WTC11 (cell line): ENCODE measurements around the gene PIK3C2B. TPM values are rescaled to one million over a fixed set of nuclear protein-coding genes. Genes with fewer than 3 reads are reported as not detected.

Source experiments
- ATAC-seq: fragments of 200-7000 bp; cut with Tn5 transposase; 2 replicates; pipeline ENCODE4 v1.10.0; 2021; ENCODE audit warnings: mild to moderate bottlenecking, moderate library complexity
- CTCF ChIA-PET: fragments of 300-600 bp; sonication (Branson Sonifier 250); formaldehyde crosslinking; loops from one replicate; lab custom pipeline; 2021; ENCODE audit warnings: antibody characterized with exemption; lab: Charles Lee
- POLR2A ChIA-PET: fragments of 350-600 bp; sonication (Branson Sonifier 250); formaldehyde crosslinking; loops from one replicate; lab custom pipeline; 2021; ENCODE audit warnings: antibody characterized with exemption; lab: Charles Lee
- DNase-seq: peaks from one replicate; pipeline ENCODE4 v3.0.0; 2021; ENCODE audit warnings: low spot score
- H3K27ac Mint-ChIP-seq: 2 replicates; pipeline ENCODE4 v1.8.0; 2021; ENCODE audit warnings: mixed read lengths
- H3K27me3 Mint-ChIP-seq: 2 replicates; pipeline ENCODE4 v1.8.0; 2021; ENCODE audit warnings: low read depth, mild to moderate bottlenecking, moderate library complexity, mixed read lengths
- H3K36me3 Mint-ChIP-seq: 2 replicates; pipeline ENCODE4 v1.8.0; 2021; ENCODE audit warnings: mixed read lengths
- H3K4me1 Mint-ChIP-seq: 2 replicates; pipeline ENCODE4 v1.8.0; 2022; ENCODE audit warnings: mixed read lengths
- H3K4me3 Mint-ChIP-seq: 2 replicates; pipeline ENCODE4 v1.8.0; 2021; ENCODE audit warnings: mild to moderate bottlenecking, moderate library complexity, mixed read lengths
- H3K9me3 Mint-ChIP-seq: 2 replicates; pipeline ENCODE4 v1.8.0; 2021; ENCODE audit warnings: mixed read lengths
- CREB1 ChIP-seq: sonication (generic); formaldehyde crosslinking; IDR thresholded peaks from 2 replicates; pipeline ENCODE4 v1.8.0; 2023; ENCODE audit warnings: mild to moderate bottlenecking, missing genetic modification reagents
- CREM ChIP-seq: sonication (generic); formaldehyde crosslinking; IDR thresholded peaks from 2 replicates; pipeline ENCODE4 v1.8.1; 2022; ENCODE audit warnings: mild to moderate bottlenecking, missing genetic modification reagents, moderate library complexity
- ELF4 ChIP-seq: sonication (generic); formaldehyde crosslinking; IDR thresholded peaks from 2 replicates; pipeline ENCODE4 v1.8.1; 2022; ENCODE audit warnings: low read depth, mild to moderate bottlenecking, moderate library complexity, missing genetic modification reagents
- EMX1 ChIP-seq: fragments of 250-450 bp; sonication (Bioruptor Pico); IDR thresholded peaks from 2 replicates; pipeline ENCODE4 v1.8.0; 2021; ENCODE audit warnings: mild to moderate bottlenecking
- MYBL2 ChIP-seq: sonication (generic); formaldehyde crosslinking; IDR thresholded peaks from 2 replicates; pipeline ENCODE4 v1.8.1; 2023; ENCODE audit warnings: mild to moderate bottlenecking, moderate library complexity, missing genetic modification reagents
- NR2C2 ChIP-seq: sonication (generic); formaldehyde crosslinking; IDR thresholded peaks from 2 replicates; pipeline ENCODE4 v1.8.0; 2022; ENCODE audit warnings: mild to moderate bottlenecking, missing genetic modification reagents
- NR3C1 ChIP-seq: sonication (generic); formaldehyde crosslinking; conservative IDR thresholded peaks from 2 replicates; pipeline ENCODE4 v1.8.1; 2023; ENCODE audit warnings: low read depth, mild to moderate bottlenecking, missing genetic modification reagents
- PRRX2 ChIP-seq: fragments of 250-450 bp; sonication (Bioruptor Pico); IDR thresholded peaks from 2 replicates; pipeline ENCODE4 v1.8.0; 2021; ENCODE audit warnings: mild to moderate bottlenecking
- SOX15 ChIP-seq: fragments of 250-450 bp; sonication (Bioruptor Pico); IDR thresholded peaks from 2 replicates; pipeline ENCODE4 v1.9.0; 2021; ENCODE audit warnings: mild to moderate bottlenecking
- SP1 ChIP-seq: sonication (generic); formaldehyde crosslinking; conservative IDR thresholded peaks from 2 replicates; pipeline ENCODE4 v1.8.1; 2022; ENCODE audit warnings: missing genetic modification reagents
- TEAD1 ChIP-seq: sonication (generic); formaldehyde crosslinking; IDR thresholded peaks from 2 replicates; pipeline ENCODE4 v1.8.0; 2022; ENCODE audit warnings: mild to moderate bottlenecking, missing genetic modification reagents
- ZNF317 ChIP-seq: sonication (generic); formaldehyde crosslinking; IDR thresholded peaks from 2 replicates; pipeline ENCODE4 v1.8.1; 2023; ENCODE audit warnings: low read depth, mild to moderate bottlenecking, moderate library complexity, missing genetic modification reagents, borderline replicate concordance
- ZNF671 ChIP-seq: fragments of 250-450 bp; sonication (Bioruptor Pico); IDR thresholded peaks from 2 replicates; pipeline ENCODE4 v1.8.0; 2021; ENCODE audit warnings: mild to moderate bottlenecking
- total RNA-seq: library from RNA; stranded (reverse); gene quantifications from 3 replicates; pipeline ENCODE4 v1.2.3, GENCODE V29; 2021
- TF ChIP-seq, protein P1 (sequence below): sonication (generic); formaldehyde crosslinking; IDR thresholded peaks from 2 replicates; pipeline ENCODE4 v1.8.0; 2022; ENCODE audit warnings: mild to moderate bottlenecking, missing genetic modification reagents
- TF ChIP-seq, protein P2 (sequence below): sonication (generic); formaldehyde crosslinking; IDR thresholded peaks from 2 replicates; pipeline ENCODE4 v1.8.1; 2022; ENCODE audit warnings: missing genetic modification reagents, borderline replicate concordance
- TF ChIP-seq, protein P3 (sequence below): sonication (generic); formaldehyde crosslinking; IDR thresholded peaks from 2 replicates; pipeline ENCODE4 v1.8.1; 2022; ENCODE audit warnings: low read depth, missing genetic modification reagents, borderline replicate concordance
- TF ChIP-seq, protein P4 (sequence below): sonication (generic); formaldehyde crosslinking; IDR thresholded peaks from 2 replicates; pipeline ENCODE4 v1.8.1; 2023; ENCODE audit warnings: mild to moderate bottlenecking, missing genetic modification reagents, moderate library complexity
- TF ChIP-seq, protein P5 (sequence below): sonication (generic); formaldehyde crosslinking; conservative IDR thresholded peaks from 2 replicates; pipeline ENCODE4 v1.8.1; 2023; ENCODE audit warnings: mild to moderate bottlenecking, low read depth, missing genetic modification reagents, moderate library complexity
- TF ChIP-seq, protein P6 (sequence below): fragments of 250-450 bp; sonication (Bioruptor Pico); IDR thresholded peaks from 2 replicates; pipeline ENCODE4 v1.9.0; 2021; ENCODE audit warnings: mild to moderate bottlenecking
- TF ChIP-seq, protein P7 (sequence below): sonication (generic); formaldehyde crosslinking; conservative IDR thresholded peaks from 2 replicates; pipeline ENCODE4 v1.8.1; 2022; ENCODE audit warnings: mild to moderate bottlenecking, missing genetic modification reagents

PIK3C2B gene
- total RNA-seq, 1 experiment from 2014 or later = 27.7 TPM

DNA sequence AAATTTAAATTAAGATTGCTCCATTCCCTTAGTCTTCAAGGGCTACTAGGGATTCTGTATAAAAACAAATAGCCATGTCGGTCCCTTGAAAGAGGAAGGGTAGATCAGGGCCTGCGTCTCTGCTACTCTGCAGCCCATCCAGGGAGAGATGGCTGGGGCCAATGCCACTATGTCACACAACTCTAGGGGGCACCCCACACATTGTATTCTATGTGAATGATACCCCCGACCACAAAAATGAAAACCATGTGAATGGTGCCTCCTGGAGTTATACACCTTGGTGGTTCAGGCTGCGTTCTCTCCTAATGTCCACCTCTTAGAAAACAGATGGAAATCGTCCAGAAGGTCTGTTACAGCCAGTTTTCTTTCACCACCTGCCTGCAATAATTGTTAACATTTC, 18.0 kb downstream of the PIK3C2B start:
- ATAC-seq (peak; percentile 12; the same call in 1 of the 2 replicates), DNase-seq (no peak)
- Mint-ChIP-seq H3K4me1 (peaks cover 61% of the 10 kb centered on the region), H3K9me3 (no peaks in the 10 kb centered on the region), H3K27ac (no peak overlapping the region), H3K27me3 (no peaks in the 10 kb centered on the region), H3K36me3 (no peaks in the 10 kb centered on the region), H3K4me3 (no peak overlapping the region)
- POLR2A ChIA-PET = no interaction called here
- TF ChIP-seq SP1 (no peak), TEAD1 (no peak), ELF4 (no peak), ZNF317 (CRISPR knock-in tag) (no peak), ZNF671 (CRISPR knock-in tag) (no peak)
- TF ChIP-seq, protein P1, sequence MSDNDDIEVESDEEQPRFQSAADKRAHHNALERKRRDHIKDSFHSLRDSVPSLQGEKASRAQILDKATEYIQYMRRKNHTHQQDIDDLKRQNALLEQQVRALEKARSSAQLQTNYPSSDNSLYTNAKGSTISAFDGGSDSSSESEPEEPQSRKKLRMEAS (CRISPR knock-in tag) = no peak
- TF ChIP-seq, protein P2, sequence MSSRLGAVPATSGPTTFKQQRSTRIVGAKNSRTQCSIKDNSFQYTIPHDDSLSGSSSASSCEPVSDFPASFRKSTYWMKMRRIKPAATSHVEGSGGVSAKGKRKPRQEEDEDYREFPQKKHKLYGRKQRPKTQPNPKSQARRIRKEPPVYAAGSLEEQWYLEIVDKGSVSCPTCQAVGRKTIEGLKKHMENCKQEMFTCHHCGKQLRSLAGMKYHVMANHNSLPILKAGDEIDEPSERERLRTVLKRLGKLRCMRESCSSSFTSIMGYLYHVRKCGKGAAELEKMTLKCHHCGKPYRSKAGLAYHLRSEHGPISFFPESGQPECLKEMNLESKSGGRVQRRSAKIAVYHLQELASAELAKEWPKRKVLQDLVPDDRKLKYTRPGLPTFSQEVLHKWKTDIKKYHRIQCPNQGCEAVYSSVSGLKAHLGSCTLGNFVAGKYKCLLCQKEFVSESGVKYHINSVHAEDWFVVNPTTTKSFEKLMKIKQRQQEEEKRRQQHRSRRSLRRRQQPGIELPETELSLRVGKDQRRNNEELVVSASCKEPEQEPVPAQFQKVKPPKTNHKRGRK = no peak
- CTCF ChIA-PET = interaction anchor here (6.0 to 6.2 kb wide), 2 partner anchors 18 to 30 kb away, joined by 103 to 130 read pairs; partner anchors contain the start of gene PIK3C2B

DNA sequence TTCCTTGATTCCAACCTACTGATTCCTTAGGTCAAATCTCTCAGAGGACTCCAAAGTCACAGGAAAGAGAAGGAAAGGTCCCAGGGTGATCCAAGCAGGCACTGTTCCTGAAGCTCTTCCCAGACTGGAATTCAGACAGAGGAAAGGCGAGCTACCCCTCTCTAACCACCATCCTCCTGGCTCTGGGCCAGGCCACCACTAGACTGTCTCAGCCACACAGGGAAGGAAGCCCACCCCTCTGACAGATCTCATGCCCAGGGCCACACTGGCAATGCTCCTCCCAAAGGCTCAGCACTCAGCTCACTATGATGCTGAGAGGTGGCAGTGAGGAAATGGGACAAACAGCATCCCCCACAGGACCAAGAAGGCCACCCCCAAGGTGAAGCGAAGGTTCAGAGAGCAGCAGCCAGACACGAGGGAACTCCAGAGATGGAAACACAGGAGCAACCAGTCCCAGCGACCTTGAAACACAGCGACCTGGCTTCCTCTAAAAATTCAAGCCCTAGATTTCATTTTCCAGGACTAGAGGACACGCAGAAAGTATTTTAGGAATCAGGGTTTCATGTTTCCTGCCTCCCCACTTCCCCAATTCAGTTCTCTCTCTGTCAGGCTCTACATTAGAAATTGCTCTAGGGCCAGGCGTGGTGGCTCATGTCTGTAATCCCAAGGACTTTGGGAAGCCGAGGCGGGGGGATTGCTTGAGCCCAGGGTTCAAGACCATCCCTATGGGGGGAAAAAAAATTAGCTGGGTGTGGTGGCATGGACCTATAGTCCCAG, 18.8 kb downstream of the PIK3C2B start:
- Mint-ChIP-seq H3K27ac (peak overlapping the region; percentile 51; the same call in 1 of the 2 replicates), H3K27me3 (no peaks in the 10 kb centered on the region), H3K4me1 (peaks cover 54% of the 10 kb centered on the region), H3K36me3 (no peaks in the 10 kb centered on the region), H3K4me3 (no peak overlapping the region), H3K9me3 (no peaks in the 10 kb centered on the region)
- no peak for ATAC-seq
- POLR2A ChIA-PET = no interaction called here
- TF ChIP-seq, protein P3, sequence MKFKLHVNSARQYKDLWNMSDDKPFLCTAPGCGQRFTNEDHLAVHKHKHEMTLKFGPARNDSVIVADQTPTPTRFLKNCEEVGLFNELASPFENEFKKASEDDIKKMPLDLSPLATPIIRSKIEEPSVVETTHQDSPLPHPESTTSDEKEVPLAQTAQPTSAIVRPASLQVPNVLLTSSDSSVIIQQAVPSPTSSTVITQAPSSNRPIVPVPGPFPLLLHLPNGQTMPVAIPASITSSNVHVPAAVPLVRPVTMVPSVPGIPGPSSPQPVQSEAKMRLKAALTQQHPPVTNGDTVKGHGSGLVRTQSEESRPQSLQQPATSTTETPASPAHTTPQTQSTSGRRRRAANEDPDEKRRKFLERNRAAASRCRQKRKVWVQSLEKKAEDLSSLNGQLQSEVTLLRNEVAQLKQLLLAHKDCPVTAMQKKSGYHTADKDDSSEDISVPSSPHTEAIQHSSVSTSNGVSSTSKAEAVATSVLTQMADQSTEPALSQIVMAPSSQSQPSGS (CRISPR knock-in tag) = no peak
- TF ChIP-seq EMX1 (CRISPR knock-in tag) = no peak
- no peak for TF ChIP-seq MYBL2 (CRISPR knock-in tag)
- no peak for TF ChIP-seq NR3C1 (CRISPR knock-in tag)
- TF ChIP-seq PRRX2 (CRISPR knock-in tag) = no peak
- TF ChIP-seq, protein P4, sequence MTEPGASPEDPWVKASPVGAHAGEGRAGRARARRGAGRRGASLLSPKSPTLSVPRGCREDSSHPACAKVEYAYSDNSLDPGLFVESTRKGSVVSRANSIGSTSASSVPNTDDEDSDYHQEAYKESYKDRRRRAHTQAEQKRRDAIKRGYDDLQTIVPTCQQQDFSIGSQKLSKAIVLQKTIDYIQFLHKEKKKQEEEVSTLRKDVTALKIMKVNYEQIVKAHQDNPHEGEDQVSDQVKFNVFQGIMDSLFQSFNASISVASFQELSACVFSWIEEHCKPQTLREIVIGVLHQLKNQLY (CRISPR knock-in tag) = no peak
- no peak for TF ChIP-seq CREM (CRISPR knock-in tag)
- TF ChIP-seq, protein P5, sequence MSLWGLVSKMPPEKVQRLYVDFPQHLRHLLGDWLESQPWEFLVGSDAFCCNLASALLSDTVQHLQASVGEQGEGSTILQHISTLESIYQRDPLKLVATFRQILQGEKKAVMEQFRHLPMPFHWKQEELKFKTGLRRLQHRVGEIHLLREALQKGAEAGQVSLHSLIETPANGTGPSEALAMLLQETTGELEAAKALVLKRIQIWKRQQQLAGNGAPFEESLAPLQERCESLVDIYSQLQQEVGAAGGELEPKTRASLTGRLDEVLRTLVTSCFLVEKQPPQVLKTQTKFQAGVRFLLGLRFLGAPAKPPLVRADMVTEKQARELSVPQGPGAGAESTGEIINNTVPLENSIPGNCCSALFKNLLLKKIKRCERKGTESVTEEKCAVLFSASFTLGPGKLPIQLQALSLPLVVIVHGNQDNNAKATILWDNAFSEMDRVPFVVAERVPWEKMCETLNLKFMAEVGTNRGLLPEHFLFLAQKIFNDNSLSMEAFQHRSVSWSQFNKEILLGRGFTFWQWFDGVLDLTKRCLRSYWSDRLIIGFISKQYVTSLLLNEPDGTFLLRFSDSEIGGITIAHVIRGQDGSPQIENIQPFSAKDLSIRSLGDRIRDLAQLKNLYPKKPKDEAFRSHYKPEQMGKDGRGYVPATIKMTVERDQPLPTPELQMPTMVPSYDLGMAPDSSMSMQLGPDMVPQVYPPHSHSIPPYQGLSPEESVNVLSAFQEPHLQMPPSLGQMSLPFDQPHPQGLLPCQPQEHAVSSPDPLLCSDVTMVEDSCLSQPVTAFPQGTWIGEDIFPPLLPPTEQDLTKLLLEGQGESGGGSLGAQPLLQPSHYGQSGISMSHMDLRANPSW (CRISPR knock-in tag) = no peak
- TF ChIP-seq SOX15 = no peak
- no peak for TF ChIP-seq NR2C2 (CRISPR knock-in tag)
- no peak for TF ChIP-seq CREB1 (CRISPR knock-in tag)
- TF ChIP-seq, protein P6, sequence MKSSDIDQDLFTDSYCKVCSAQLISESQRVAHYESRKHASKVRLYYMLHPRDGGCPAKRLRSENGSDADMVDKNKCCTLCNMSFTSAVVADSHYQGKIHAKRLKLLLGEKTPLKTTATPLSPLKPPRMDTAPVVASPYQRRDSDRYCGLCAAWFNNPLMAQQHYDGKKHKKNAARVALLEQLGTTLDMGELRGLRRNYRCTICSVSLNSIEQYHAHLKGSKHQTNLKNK = no peak
- TF ChIP-seq, protein P7, sequence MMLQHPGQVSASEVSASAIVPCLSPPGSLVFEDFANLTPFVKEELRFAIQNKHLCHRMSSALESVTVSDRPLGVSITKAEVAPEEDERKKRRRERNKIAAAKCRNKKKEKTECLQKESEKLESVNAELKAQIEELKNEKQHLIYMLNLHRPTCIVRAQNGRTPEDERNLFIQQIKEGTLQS (CRISPR knock-in tag) = no peak
- CTCF ChIA-PET = interaction anchor here (1.2 to 4.0 kb wide), 2 partner anchors 27 to 30 kb away, joined by 3 to 42 read pairs; no protein-coding TSS in a partner anchor
- no peak for DNase-seq
